Fibroblast of gingiva (primary cell): ENCODE data around the gene SLX4IP.

Experiments used
- DNase-seq: peaks from one replicate; pipeline ENCODE4 v3.0.0-alpha.2; 2011; ENCODE audit warnings: low read depth

The SLX4IP gene

DNA sequence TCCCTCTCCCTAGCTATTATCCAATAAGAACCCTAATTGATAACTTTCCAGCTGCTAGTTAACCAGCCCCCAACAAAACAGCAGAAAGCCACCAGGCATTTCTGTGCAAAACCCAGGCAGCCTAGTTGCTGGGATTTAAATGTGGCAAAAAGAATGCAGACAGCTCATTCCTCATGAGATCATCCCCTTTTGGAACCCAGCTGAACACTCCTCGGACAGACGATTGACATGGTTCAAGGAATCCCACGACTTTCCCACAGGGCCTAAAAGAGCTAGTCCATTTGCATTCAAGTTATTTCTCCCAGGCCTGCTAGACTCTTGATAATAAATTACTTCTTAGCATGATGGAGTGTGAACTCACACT lies 214.7 kb downstream of the SLX4IP start:
- DNase-seq = no peak

DNA sequence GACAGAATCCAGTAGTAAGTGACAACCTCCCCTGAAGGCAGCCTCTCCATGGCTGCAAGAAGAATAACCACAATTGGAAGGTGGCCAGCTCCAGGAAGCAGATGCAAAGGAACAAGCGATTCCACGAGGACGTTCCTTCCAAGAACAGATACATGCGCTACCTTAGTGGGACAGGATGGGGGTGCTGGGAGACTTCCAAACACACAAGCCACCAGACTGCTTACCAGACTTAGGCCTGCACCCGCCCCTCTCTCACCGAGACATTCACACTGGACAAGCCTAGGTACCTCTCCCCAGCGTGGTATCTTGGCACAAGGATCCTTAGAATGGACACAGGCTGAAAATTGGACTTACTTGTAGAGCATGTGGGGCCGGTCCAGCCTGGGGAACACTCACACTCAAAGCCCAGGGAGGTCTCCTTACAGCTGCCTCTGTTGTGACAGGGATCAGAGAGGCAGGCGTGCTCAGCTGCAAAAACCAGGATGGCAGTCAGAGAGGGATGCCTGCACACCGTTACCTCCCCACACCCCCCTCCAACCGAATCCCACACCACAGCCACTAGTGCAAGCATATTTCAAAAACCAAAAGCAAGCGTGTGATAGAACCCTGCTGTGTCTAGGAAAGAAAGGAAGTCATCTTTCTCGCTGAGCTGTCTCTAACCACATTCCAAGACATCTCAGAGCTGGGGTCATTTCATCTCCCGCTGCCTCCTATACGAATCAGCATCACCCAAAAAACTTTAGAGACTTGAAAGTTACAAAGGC lies 216.3 kb downstream of the SLX4IP start:
- DNase-seq = no peak

DNA sequence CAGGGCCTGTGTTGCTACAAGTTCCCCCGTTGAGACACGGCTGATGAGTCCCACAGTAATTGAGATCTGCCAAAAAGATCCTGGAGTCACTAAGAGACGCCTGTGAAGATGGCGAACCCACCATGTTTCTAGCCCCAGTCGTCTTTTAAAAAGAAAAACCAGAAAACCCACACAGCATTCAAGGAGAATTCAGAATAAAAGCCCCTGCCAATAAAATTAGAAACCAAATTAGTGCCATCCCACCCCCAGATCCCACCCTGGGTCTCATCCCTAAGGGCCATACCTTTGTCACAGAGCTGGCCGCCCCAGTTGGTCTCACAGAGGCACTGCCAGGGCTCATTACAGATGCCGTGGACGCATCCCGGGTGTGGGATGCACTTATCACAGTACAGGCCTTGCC lies 217.1 kb downstream of the SLX4IP start:
- DNase-seq = no peak

DNA sequence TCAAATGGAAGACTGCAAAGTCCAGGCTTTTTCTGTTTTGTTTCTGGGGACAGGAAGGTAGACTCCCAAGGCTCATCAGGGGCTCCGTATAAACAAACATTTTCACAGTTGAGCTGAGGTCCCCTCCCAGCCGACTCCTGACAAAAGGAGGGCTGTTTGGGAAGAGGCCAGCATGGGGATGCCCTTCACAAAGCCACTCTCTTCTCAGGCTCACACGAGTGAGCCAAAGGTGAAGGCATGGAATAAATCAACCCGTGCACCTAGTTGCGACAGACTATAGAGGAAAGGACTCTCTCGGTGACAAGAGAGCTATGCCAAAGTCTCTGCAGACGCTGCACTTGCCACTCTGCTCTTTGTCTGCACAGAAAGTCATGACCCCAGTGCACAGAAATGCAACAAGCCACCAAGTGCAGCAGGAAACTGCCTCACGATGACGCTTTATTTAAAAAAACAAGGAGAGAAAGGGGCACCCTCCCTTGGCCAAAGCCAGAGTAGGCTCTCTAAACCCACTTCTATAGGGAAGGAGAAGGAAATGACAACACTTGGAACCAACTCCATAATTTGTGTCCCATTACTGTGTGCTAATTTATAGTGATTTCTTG lies 217.7 kb downstream of the SLX4IP start:
- DNase-seq = no peak

DNA sequence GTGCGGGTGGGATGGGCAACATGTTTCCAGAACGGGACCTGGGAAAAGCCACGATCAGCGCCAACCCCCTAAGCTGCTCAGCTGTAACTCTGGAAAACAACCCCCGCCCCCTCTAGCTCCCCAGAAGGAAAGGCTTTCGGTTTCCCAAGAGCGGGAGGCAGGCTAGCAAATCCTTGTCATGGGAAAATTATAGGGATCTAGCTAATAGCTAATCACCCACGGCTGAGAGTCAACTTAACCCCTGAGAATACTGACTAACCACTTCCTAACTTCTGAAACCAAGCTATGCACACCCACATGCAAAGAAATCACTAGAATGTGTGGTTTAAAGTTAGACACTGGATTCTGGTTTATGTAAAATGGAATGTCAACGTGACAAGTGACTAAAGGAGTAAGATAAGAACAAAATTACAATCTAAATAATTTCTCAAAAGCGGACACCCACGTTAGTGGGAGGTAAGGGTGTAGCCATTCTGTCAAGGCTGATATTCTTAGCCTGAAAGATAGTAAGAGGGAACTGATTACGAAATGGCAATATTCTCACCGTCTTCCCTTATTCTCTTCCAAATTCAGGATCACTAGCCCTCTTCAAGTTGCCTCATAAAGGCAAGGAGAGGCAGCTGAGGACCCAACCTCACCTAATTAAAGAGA lies 218.6 kb downstream of the SLX4IP start:
- no peak for DNase-seq

DNA sequence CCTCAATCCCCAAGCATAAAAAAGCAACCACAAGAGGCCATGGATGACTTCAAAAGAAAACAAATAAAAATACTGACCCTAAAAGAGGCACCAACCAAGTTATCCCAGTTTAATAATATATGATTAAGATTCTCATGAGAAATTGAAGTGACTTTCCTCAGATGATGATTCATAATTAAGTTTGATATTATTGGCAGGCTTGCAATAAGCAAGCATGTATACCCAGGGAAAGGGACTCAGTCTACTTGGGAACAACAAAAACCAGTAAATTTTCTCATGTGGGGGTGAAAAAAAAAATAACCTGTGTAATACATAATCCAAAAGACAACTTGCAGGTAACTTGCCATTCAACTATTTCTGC lies 219.1 kb downstream of the SLX4IP start:
- DNase-seq = no peak

DNA sequence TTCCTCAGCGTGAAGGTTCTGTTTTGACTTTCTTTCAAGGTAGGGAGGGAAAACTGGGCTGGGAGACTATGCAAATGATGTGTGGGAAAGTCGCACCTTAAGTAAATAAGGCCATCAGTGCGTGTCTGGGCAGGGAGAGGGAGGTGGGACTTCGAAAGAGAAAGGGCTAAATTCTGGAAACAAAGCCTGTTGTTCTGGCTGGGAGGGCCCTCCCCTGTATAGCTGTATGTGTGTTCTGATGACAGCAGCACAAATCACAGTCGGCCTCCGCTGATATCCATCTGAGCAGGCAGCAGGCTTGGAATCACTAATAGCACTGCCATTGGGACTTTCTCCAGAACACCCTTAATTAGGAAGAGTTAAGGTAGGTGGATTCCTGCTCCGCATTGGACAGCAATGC lies 219.5 kb downstream of the SLX4IP start:
- no peak for DNase-seq

DNA sequence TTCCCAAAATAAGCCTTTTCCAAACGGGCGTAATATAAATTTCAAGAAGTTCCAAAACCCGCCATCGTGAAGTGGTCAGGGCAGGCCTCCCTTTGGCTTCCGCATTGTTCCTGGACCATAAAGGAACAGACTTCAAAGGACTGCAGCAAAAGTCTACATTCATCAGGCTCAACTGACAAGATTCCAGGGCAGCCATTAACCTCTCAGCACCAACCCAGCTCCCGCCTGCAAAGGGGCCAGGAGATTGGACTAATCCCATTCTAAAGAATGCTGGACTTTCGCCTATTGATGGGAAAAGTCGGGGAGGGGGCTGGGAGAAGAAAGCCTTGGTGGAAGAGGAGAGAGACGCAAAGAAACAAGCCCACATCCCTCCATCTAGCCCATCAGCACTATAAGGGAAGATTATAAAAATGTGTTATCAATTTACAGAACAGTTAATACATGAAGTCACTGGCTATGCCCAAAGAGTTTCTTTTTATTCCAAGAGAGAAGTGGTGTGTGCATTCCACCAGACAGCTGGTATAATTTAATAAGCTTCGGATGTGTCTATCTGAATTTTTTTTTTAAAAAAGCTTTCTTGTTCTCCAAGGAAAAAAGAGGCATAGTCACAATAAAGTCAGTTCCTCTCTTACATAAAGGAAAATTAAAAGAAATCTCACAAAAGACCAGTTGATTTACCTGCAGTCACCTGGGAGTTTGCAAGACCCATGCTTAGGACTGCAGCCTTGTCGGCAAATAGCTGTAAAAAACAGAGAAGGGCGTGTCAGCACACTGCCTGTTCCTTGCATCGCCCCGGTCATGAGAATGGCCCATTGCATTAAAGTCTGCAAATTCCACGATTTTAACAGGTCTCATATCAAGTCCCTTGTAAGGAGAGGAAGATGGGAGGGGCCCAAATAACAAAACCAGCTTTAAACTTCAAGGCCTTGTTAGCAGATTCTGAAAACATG lies 220.9 kb downstream of the SLX4IP start:
- no peak for DNase-seq

DNA sequence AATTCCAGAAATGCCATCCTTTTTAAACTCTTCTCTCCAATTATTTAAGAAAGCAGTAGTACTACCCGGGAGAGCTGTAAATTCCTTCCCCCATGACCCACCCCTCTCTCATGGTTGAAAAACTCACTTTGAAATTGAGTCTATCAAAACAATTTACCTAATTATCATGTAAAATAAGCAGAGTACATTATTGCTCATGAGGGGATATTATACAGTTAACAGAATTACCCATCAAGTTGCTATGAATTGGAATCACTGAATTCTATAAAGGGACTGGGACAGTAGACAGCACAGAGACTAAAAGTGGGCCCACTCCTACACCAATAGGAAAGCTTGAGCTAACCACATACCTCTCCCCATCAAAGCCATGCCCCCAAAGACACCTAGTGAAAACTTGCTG lies 222.3 kb downstream of the SLX4IP start:
- no peak for DNase-seq

DNA sequence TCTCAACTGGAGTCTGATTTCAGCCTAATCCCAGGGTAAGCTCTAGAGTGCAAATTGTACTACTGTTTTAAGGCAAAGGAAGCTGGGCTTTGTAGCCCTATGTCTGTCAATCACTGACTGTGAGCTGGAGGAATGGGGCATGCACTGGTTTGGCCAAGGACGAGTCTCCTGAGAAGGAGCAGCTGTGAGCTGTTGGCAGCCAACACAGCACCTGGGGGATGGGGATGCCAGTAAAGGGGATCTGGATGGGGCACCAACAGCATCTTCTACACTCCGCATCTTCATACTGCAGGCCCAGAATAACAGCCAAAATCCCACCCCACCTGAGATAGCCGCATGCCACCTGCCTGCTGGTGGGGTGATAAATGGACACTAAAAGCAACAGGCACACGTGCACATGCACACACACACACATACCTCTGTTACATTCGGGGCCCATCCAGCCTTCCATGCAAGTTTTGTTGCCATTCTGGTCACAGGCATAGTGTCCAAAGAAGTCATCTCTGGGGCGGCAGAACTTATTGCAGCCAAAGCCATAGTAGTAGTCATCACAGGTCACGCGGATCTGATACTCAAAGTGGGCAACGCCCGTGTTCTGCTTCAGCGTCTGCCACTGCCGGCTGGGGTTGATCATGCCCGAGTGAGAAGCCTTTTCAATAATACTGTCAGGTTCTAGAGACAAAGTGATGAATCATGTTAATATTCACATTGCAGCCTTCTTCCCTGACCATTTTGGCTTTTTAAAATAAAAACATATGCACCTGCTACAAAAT lies 223.1 kb downstream of the SLX4IP start:
- DNase-seq = no peak

DNA sequence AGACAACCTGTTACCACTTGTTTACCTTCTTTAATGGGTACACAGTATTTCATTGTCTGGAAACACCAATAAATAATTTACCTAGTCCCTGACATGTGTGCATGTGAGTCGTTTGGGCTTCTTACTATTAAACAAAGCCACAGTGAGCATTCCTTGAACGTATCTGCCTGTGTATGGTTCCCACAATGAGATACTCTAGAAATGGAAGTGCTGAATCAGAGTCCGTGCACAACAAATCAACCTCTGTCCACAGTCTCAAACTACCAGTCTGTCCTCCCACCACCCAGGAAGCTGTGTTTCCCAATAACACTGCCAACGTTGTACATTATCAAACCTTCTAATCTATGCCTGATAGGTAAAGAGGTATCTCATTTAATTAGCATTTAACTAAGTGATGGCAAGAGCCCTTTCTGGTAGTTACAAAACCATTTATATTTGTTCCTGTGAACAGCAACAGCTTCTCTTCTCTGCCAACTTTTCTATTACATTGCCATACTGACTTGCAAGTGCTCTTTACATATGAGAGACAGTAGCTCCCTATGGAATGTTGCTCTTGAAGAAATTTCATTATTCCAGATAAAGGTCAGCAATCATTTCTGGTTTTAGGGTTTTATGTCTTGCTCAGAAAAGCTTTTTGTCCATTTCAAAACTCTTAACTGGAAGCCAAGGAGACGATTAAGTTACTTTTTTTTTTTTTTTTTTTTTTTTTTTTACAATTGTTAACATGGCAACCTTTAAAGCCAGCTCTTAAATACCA lies 223.9 kb downstream of the SLX4IP start:
- DNase-seq = peak; percentile 61

DNA sequence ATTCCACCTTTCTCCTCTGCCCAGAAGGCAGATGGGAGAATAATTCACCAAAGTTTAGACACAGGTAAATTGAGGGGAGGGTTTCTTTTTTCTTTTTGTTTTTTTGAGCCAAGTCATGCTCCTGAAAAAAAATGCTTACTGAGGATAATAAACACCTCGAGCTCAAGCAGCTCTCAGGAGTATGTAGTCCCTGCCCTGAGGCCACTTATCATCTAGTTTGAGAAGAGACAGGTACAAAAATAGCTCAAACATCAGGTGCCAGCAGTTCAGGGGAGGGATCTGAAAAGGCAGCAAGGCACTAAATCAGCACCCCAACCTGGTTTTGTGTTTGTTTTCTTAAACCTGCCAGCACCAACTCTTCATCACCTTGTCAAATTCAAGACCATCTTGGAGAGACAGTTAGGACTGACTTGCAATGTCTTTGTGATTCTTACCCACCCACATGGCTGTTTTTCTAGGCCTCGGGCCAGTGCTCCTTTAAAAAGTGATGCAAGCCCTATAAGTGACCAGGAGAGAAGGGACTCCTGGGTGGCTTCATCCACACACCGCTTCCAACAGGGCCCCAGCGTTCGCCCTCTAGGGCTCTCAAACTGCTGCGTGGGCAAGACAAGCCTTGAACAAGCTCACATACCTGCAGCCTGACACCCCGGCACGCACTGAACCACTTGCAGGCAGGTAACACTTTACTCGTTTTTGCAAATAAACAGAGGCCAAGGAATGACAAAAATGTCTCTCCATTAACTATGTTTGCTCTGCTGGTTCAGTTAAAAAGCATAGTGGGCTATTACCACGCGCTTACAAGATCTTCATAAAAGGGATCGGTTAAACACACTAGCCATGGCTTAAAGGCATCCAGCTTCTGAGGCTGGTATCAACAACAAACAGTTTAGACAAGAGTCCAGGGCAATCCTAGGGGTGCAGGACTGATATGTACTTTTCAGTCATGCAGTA lies 224.8 kb downstream of the SLX4IP start:
- no peak for DNase-seq

DNA sequence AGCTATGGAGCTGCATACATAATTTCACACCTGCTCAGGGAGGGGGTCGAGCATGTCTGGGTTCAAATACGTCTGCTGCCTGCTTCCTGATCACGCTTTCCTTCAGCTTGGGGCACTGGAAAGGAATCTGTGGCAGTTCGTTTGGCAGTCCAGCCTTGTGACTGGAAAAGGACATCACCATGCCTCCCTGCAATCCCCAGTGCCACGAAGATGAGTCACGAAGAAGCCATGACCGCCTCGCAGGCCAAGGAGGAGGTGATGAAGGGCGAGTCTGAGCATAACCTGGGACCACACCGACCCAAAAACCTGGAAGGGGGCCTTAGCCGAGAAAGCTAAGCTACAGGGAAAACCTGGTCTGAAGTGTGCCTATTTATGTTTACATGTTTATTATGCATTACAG lies 225.6 kb downstream of the SLX4IP start:
- peak; percentile 39 for DNase-seq

DNA sequence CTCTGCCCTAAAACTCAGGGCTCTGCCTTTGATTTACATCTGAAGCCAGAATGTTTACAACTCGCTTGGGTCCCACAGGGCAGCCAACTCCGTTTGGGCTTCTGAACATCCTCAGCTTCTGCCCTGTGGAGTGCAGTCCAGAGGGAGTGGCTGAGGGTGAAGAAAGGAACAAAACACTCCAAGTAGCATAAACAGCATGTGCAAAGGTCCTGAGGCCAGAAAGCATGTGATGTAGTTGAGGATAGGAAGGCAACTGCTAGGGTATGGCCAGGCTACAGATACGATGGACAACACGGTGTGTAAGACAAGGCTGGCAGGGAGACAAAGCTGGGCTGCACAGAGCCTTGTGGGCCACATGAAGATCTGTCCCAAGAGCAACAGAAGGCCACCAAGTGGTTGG lies 226.2 kb downstream of the SLX4IP start:
- DNase-seq = no peak

DNA sequence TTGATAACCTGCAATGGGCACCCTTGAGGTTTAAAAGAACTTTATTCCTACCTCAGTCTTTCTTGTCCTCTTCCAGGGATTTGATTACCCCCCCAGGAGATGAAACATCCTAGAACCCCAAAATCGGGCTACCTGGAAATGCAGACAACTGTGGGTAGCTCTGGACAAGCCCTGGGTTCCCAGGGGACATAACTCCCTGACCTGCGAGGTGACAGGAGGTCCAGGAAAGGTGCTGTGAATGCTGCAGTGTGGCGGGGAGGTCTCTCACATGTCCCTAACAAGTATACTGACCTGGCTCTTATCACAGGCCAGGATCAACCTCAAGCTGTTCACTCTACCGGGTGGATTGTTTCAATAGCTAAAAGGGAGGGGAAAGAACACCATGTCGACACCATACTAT lies 227.0 kb downstream of the SLX4IP start:
- DNase-seq = no peak

DNA sequence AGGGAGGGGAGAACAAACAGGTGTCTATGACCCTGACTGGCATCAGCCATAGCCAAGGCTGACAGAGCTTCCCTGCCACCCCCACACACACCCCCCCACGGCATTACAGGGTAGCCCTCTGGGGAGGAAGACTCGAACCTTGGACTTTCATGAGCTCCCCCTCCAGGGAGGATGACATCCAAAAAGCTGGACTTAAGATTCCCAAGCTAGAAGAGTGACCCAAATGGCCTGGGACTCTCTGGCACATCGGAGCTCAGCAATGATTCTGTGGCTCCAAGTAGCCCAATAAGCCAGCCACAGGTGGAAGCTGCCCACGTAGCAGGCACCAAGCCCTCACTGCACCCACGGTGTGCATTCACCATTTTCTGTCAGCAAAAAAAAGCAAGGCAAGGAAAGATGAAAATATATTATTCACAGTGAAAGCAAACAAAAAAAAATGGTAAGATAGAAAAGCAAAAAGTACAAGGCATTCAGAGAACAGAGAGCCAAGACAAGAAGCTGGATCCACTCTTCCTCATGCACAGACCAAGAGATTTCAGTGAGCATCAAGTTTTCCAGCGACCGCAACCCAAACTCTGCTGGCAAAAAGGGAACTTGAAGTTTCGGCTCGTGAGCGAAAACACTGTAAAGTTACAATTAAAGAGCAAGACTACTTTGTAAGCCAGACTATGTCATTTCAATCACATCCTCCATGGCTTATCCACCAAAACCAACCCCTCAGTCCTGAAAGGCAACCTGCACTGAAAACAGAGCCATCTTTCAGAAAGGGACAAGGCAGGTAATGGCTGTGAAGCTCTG lies 227.8 kb downstream of the SLX4IP start:
- DNase-seq = no peak

DNA sequence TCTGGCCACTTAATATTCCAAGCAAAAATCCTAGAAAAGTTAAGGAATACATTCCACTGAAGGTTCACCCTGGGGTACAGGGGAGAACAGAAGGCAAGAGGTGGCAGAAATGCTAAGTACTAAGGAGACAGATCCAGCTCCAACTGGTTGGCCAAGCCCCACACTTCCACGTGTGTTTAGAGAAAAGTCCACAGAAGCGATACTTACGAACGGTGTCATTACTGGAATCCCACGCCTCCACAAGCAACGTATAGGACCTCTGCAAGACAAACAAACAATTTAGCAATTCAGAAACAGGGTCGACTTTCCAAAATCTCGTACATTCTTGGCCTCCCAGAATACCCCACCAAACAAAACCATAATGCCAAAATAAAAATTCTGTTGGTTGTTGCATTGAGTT lies 228.7 kb downstream of the SLX4IP start:
- no peak for DNase-seq

DNA sequence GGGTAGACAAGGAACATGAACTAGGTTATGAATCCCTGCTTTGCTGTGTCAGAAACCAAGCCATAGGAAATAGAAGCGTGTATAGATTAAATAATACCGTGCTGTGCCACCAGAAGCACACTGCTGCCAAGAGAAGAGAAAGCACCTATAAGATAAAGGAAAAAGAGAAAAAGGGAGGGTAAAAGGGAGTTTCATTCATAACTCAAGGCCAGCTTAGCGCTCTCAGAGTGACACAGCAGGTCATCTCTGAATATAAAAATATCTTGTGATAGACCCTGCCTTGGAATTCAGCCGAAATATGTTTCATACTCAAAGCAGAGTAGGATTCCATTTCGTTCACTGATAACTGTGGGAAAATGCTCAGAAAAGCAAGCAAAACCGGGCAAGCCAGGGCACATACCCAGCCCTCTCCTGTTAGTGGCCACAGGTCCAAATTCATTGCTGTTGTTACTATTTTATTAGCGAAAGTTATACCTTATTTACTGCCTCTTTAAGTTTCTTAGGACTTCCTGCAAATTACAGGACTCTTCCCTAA lies 230.0 kb downstream of the SLX4IP start:
- DNase-seq = no peak

DNA sequence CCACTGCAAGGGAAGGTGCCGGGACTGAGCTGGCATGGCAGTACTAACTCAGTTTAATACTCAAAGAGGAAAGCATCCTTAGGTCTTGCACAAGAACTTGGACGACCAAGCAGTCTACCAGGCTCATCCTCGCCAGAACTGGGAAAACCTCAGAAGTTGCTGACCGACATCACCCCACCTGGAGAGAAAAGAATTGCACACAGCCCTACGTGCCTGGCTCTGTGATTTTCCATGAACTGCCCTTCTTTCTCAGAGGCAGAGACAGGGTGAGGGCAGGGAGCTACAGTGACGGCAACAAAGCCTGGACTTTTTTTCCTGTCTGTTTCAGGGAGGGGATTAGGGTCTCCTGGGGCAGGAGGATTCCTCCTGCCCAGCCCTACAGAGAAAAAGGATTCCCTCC lies 230.7 kb downstream of the SLX4IP start:
- DNase-seq = peak; percentile 50
